Gastroesophageal sphincter (tissue), 2 donors: ENCODE measurements around the gene CELA2A.

ENCODE experiments used
- POLR2A ChIP-seq, 2 donors: fragments of 450-650 bp; IDR thresholded peaks; one replicate each; pipeline ENCODE4 v1.6.1; 2017; ENCODE audit warnings: antibody characterized with exemption in 2 of 2, mild to moderate bottlenecking in 2 of 2, moderate library complexity in 1 of 2
- POLR2AphosphoS5 ChIP-seq: sonication (generic); formaldehyde crosslinking; IDR thresholded peaks from one replicate; pipeline ENCODE4 v1.6.1; 2017; ENCODE audit warnings: antibody characterized with exemption

DNA sequence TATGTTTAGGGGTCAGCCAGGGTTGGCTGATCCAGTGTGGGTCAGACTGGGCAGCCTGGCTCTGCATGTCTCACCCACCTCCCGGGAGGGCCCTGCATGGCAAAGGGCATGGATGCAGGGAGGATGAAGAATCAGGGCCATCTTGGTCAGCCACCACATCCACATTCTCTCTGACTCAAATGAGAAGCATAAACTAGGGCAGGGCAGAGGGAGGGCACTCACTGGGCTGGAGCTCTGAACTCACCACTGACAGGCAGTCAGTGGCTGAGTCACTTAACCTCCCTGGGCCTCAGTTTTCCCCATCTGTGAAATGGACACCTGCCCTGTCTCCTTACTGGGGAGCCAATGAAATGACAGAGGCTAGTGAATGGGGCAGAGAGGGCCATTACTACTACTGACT, 4.3 kb upstream of the CELA2A start:
- TF ChIP-seq POLR2A (IDR thresholded peaks at IDR 0.05): no peak
- TF ChIP-seq POLR2AphosphoS5: no peak
